ENCODE measurements around the gene ZNF385B. TPM values are rescaled to one million over a fixed set of nuclear protein-coding genes. Genes with fewer than 3 reads are reported as not detected.

Gene ZNF385B
- total RNA-seq, 2 donors from 2014 or later, result 5.3 to 18.1 TPM

DNA sequence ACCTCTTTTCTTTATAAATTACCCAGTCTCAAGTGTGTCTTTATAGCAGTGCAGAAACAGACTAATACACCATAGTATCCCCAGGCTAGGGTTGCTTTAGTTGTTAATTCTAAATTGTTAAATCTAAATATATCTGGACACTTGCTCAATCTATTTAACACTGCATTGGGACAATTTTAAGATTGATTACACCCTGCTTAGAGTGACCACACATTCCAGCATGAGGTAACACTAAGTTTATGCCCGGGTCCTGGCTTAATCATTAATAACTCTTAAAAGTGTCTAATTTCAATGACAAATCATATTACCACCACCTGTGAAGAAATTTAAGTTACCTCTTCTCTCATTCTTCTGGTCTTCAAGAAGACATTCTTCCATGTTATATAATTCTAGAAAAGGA is 131.4 kb downstream of the ZNF385B start:
- Histone ChIP-seq H3K9ac (ENCODE audit: extremely low read depth, low read length, poor library complexity, severe bottlenecking) (no peak overlapping the region), H3K4me3 (ENCODE audit: low read length) (no peak overlapping the region), H3K27me3 (ENCODE audit: control insufficient read depth, insufficient read depth, low read length, poor library complexity, severe bottlenecking) (no peaks in the 10 kb centered on the region), H3K36me3 (ENCODE audit: control insufficient read depth, insufficient read depth, low read length) (no peaks in the 10 kb centered on the region), H3K27ac (ENCODE audit: low read depth, low read length) (no peak overlapping the region), H3K4me1 (ENCODE audit: control insufficient read depth, insufficient read depth, low read length) (no peaks in the 10 kb centered on the region), H3K9me3 (ENCODE audit: control insufficient read depth, low read length) (no peaks in the 10 kb centered on the region)
- Mint-ChIP-seq H3K4me1 (no peaks in the 10 kb centered on the region), H3K9me3 (no peaks in the 10 kb centered on the region), H3K4me3 (no peak overlapping the region), H3K27ac (no peak overlapping the region), H3K27me3 (ENCODE audit: insufficient read depth) (no peaks in the 10 kb centered on the region), H3K36me3 (ENCODE audit: low read depth) (no peaks in the 10 kb centered on the region)
- DNase-seq, result no peak
- TF ChIP-seq, protein P1, sequence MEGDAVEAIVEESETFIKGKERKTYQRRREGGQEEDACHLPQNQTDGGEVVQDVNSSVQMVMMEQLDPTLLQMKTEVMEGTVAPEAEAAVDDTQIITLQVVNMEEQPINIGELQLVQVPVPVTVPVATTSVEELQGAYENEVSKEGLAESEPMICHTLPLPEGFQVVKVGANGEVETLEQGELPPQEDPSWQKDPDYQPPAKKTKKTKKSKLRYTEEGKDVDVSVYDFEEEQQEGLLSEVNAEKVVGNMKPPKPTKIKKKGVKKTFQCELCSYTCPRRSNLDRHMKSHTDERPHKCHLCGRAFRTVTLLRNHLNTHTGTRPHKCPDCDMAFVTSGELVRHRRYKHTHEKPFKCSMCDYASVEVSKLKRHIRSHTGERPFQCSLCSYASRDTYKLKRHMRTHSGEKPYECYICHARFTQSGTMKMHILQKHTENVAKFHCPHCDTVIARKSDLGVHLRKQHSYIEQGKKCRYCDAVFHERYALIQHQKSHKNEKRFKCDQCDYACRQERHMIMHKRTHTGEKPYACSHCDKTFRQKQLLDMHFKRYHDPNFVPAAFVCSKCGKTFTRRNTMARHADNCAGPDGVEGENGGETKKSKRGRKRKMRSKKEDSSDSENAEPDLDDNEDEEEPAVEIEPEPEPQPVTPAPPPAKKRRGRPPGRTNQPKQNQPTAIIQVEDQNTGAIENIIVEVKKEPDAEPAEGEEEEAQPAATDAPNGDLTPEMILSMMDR (conservative IDR thresholded peaks at IDR 0.05), result no peak
- WGBS, 2 experiments (ENCODE audit: insufficient coverage in 1 of 2, insufficient read length in 1 of 2), result 71 to 88% methylated on average over 1 of the region's 1 CpG

DNA sequence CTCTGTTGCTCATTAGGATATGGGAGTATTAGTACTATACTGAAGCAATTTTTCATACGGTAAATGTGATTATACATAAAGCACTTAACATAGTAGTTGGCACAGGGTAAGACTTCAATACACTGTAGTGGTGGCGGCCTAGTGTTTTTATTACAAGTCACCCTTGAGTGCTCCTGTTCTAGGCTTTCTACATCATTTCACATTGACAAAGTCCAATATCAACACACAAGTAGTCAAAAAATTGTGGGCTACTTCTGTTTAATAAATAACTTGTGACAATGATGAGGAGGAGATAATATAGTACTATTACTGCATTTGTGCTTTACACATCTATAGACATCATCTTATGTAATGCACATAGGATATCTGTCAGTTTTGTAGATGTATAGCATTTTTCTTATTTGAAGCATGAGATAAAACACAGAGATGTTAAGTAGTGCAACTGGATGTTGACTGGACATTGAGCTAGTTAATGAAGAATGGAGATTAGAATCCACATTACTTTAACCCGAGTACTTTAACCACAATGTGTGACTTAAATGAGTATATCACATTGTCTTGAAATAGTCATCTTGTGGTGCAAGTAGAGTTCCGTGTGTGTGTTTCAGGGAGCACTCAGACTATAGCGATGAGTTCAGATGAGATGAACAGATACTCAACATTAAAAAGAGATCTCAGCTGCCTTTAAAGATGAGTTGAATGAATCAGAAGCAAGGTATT is 134.8 kb downstream of the ZNF385B start:
- H3K4me1 ChIP-seq (ENCODE audit: control insufficient read depth, insufficient read depth, low read length), result no peaks in the 10 kb centered on the region
- H3K4me3 ChIP-seq (ENCODE audit: low read length), result no peak overlapping the region
- H3K27ac ChIP-seq (ENCODE audit: low read depth, low read length), result no peak overlapping the region
- no peaks in the 10 kb centered on the region for H3K36me3 ChIP-seq (ENCODE audit: control insufficient read depth, insufficient read depth, low read length)
- H3K27me3 ChIP-seq (ENCODE audit: control insufficient read depth, insufficient read depth, low read length, poor library complexity, severe bottlenecking), result no peaks in the 10 kb centered on the region
- TF ChIP-seq, protein P1 (conservative IDR thresholded peaks at IDR 0.05), result no peak
- no peak overlapping the region for H3K9ac ChIP-seq (ENCODE audit: extremely low read depth, low read length, poor library complexity, severe bottlenecking)
- Mint-ChIP-seq H3K36me3 (ENCODE audit: low read depth) (no peaks in the 10 kb centered on the region), H3K4me1 (no peaks in the 10 kb centered on the region), H3K9me3 (no peaks in the 10 kb centered on the region), H3K27ac (no peak overlapping the region), H3K27me3 (ENCODE audit: insufficient read depth) (no peaks in the 10 kb centered on the region), H3K4me3 (no peak overlapping the region)
- 92 to 93% methylated on average over 3 to 5 of the region's 5 CpGs for WGBS, 2 experiments (ENCODE audit: insufficient coverage in 1 of 2, insufficient read length in 1 of 2)
- no peak for DNase-seq
- no peaks in the 10 kb centered on the region for H3K9me3 ChIP-seq (ENCODE audit: control insufficient read depth, low read length)

DNA sequence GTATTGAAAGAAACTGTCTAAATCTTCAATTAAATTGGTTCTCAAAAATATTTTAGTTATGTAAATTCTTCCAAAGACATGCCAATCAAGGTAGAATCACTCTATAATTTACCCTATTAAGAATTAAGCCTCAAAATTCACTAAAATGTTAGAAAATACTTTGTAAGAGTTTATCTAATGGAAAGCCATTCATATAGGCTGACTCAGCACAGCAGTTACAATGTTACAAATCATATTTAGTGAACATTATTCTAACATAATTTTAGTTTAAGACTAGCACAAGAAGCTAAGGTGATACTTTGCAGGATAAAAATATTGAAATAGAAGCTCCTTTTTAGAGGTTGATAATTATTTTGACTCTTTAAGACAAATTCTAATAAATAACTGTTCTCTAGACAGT is 137.0 kb downstream of the ZNF385B start:
- Mint-ChIP-seq H3K27ac (no peak overlapping the region), H3K36me3 (ENCODE audit: low read depth) (no peaks in the 10 kb centered on the region), H3K4me3 (no peak overlapping the region), H3K4me1 (peaks cover 2% of the 10 kb centered on the region), H3K27me3 (ENCODE audit: insufficient read depth) (no peaks in the 10 kb centered on the region), H3K9me3 (no peaks in the 10 kb centered on the region)
- Histone ChIP-seq H3K9me3 (ENCODE audit: control insufficient read depth, low read length) (no peaks in the 10 kb centered on the region), H3K27me3 (ENCODE audit: control insufficient read depth, insufficient read depth, low read length, poor library complexity, severe bottlenecking) (no peaks in the 10 kb centered on the region), H3K9ac (ENCODE audit: extremely low read depth, low read length, poor library complexity, severe bottlenecking) (no peak overlapping the region), H3K36me3 (ENCODE audit: control insufficient read depth, insufficient read depth, low read length) (no peaks in the 10 kb centered on the region), H3K27ac (ENCODE audit: low read depth, low read length) (no peak overlapping the region), H3K4me1 (ENCODE audit: control insufficient read depth, insufficient read depth, low read length) (no peaks in the 10 kb centered on the region), H3K4me3 (ENCODE audit: low read length) (no peak overlapping the region)
- TF ChIP-seq, protein P1 (conservative IDR thresholded peaks at IDR 0.05), result no peak
- no peak for DNase-seq

All from endodermal cell (in vitro differentiated cells).